Right lung (tissue), 5 donors: ENCODE results near the gene CLCNKB. TPM values are rescaled to one million over a fixed set of nuclear protein-coding genes. Genes with fewer than 3 reads are reported as not detected.
"Not testable (repeated sequence)": the region's sequence is repeated elsewhere in the genome, so short reads cannot be mapped to it uniquely, and the experiment has no call there.

Source experiments
- DNase-seq, 2 donors: peaks; one replicate each; pipeline ENCODE4 v3.0.0-alpha.2; 2013
- polyA plus RNA-seq, 5 donors: library from polyadenylated mRNA; unstranded; fragments of 120-200 nt; gene quantifications; one replicate each; pipeline versions ENCODE4 v1.2.1 to v1.2.3, GENCODE V29; 2013; ENCODE audit warnings: inconsistent platforms in 1 of 5, low replicate concordance in 1 of 5; ENCODE audit not compliant: insufficient read length in 5 of 5, insufficient read depth in 1 of 5

Gene CLCNKB
- polyA plus RNA-seq, 5 donors, result 4.7 to 6.3 (median 5.7) TPM

GRCh38 chr1:16031551-16031950 lies 12.0 kb upstream of the CLCNKB start:
- no peak for DNase-seq

- peak; percentile 73 to 82 for DNase-seq
These were observed 11.0 kb upstream of the CLCNKB start for GRCh38 chr1:16032388-16033102.

- DNase-seq, result not testable (repeated sequence)
These were observed 10.4 kb upstream of the CLCNKB start for GRCh38 chr1:16033103-16033632.

GRCh38 chr1:16036461-16036860 lies 7.1 kb upstream of the CLCNKB start:
- not testable (repeated sequence) for DNase-seq

GRCh38 chr1:16038620-16038912 lies 5.0 kb upstream of the CLCNKB start:
- DNase-seq, result no peak

- not testable (repeated sequence) for DNase-seq
These were observed 3.7 kb upstream of the CLCNKB start for GRCh38 chr1:16039871-16040270.

GRCh38 chr1:16041200-16041599 lies 2.4 kb upstream of the CLCNKB start:
- DNase-seq, result no peak

- DNase-seq, result no peak
These were observed 1.5 kb upstream of the CLCNKB start for GRCh38 chr1:16042096-16042495.

- DNase-seq, result not testable (repeated sequence)
These were observed 928 bp upstream of the CLCNKB start for GRCh38 chr1:16042654-16043053.

GRCh38 chr1:16043950-16044349 lies 368 bp downstream of the CLCNKB start:
- DNase-seq, result no peak

GRCh38 chr1:16046842-16047241 lies 3.3 kb downstream of the CLCNKB start:
- DNase-seq, result no peak

GRCh38 chr1:16047791-16048475 lies 4.4 kb downstream of the CLCNKB start:
- no peak for DNase-seq

- DNase-seq, result peak; percentile 66 to 71
These were observed 5.1 kb downstream of the CLCNKB start for GRCh38 chr1:16048573-16049189.

- no peak for DNase-seq
These were observed 6.7 kb downstream of the CLCNKB start for GRCh38 chr1:16050328-16050727.

GRCh38 chr1:16051039-16051438 lies 7.5 kb downstream of the CLCNKB start:
- no peak for DNase-seq

- DNase-seq, result not testable (repeated sequence)
These were observed 8.4 kb downstream of the CLCNKB start for GRCh38 chr1:16051949-16052348.

- no peak for DNase-seq
These were observed 10.4 kb downstream of the CLCNKB start for GRCh38 chr1:16053781-16054502.

- DNase-seq, result no peak
These were observed 11.3 kb downstream of the CLCNKB start for GRCh38 chr1:16054598-16055540.

- peak; percentile 62 to 74 for DNase-seq
These were observed 12.3 kb downstream of the CLCNKB start for GRCh38 chr1:16055613-16056520.

GRCh38 chr1:16056521-16056912 lies 12.9 kb downstream of the CLCNKB start:
- not testable (repeated sequence) for DNase-seq
